NOMO-1 treated with dmso at 0.1 percent for 144 hours (cell line): ENCODE data around the gene CAMTA1.
"Not testable (repeated sequence)": the region's sequence is repeated elsewhere in the genome, so short reads cannot be mapped to it uniquely, and the experiment has no call there.

Experiments used
- DNase-seq: peaks from one replicate; lab custom pipeline; 2025; ENCODE audit not compliant: unreplicated experiment; lab: John Stamatoyannopoulos, UW

The CAMTA1 gene

DNA sequence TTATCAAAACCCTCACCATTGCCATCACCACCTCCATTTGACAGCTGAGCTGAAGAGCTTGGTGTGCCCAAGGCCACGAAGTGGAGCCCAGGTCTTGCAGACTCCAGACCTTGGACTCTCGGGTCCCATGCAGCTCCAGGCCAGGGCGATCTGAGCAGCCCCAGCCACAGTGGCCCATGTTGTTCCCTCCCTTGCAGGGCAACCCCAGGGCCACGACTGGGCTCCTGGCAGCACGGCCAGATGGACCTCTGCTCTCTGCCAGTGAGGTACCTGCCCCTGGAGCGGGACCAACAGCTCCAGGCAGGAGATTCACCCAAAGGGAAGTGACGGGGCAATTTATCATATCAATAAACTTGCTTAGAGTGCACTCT is 803.2 kb downstream of the CAMTA1 start:
- no peak for DNase-seq

DNA sequence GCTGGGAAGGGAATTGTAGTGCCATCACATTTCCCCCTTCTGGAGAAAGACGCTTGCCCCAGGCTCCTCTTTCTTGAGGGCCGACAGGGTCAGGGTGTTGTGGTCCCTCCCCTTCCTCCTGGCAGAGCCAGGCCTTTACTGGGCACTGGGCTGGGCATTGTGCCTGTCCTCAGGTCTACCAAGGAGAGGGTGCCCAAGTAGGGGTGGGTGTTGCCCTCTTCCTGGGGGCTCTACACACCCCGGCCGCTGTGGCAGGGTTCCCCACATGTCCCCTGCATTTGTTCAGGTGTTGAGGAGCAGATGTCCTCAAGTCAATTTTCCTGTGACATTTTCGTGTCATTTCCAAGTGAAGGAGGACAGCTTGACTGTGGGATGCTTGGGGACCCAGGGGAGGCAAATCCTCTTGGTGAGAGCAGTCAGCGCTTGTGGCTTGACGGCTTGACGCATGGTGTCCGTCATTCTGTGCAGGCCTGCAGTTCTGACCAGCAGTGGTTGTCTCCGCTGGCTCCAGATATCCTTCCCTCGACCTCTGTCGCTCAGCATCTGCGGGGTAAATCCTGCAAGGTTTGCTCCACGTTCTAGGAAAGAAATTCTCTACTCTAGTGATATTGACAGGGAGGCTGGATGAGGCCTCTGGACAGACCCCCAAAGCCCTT is 804.0 kb downstream of the CAMTA1 start:
- no peak for DNase-seq

- DNase-seq, result no peak
These were observed 804.6 kb downstream of the CAMTA1 start for GRCh38 chr1:7589774-7590425.

DNA sequence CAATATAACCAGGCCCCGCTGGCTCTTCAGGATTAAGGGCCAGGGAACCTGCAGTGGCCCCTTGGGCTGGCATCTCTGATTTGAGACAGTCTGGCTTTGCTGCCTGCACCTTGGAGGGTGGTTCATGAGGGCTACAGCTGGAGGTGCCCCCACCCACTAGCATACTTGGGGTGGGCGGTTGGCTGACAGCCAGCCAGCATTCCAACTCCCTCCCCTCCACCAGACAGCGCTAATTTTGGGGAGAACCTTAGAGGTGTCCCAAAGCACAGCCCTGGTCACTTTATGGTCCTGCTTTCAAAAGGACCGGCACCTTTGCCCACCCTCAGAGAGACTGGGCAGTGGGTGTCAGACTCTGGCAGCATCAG is 805.2 kb downstream of the CAMTA1 start:
- no peak for DNase-seq

DNA sequence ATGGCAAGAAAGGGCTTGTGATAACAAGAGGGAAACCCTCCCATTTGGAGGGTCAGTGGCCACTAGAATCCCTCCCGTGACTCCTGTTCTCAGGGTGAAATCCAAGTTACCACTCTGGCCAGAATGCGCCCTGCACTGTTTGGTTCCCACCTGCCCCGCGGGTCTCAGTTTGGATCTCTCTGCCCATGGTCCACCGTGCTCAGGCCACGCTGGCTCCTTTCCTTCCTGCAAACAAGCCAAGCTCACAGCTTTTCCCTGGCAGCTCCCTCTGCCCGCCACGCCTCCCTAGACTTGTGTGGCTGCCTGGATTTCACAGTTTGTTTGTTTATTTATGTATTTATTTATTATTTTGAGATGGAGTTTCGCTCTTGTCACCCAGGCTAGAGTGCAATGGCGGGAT is 806.3 kb downstream of the CAMTA1 start:
- no peak for DNase-seq

GRCh38 chr1:7592120-7592798 is 807.0 kb downstream of the CAMTA1 start:
- no peak for DNase-seq

GRCh38 chr1:7594002-7594713 is 808.9 kb downstream of the CAMTA1 start:
- DNase-seq, result no peak

DNA sequence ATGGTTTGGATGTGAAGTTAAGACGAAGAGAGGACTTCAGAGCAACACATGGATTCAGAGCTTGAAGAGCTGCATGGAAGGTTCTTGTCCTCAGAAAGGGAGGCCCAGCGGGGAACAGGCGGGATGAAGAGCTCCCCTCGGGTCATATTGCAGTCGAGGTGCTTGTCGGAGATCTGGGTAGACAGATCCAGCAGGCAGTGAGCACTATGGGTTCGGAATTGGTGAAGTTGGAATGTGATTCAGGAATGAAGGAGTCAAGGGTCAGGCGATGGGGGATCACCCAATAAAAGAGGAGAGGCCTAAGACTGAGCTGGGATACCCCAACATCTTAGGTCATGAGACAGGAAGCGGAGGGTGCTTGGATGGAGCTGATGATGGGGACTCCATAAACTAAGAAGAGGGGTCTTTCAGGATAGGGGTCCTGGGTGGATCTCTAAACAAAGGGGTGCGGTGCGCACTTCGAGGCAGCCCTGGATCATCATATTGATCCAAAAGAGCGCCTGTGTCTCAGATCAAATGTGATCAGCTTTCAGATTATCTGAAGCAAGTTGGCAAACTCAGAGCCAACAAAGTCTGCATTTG is 809.6 kb downstream of the CAMTA1 start:
- DNase-seq, result no peak

DNA sequence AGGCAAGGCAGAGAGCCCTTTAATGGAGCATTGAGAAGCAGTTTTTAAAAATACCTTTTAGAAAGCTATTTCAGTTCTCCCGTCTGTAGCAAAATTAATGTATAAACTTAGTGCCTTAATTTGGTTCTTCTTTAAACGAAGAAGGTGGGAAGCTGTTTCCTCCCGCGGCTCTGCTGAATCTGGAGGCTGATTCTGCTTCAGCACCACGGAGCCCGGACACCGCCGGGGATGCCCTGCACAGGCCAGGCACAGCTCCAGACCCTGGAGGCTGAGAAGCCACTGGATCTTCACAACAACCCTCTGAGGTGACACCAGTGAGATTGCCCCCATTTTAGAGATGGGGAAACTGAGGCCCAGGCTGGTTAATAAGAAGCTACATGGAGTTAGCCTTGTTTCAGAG is 810.1 kb downstream of the CAMTA1 start:
- DNase-seq, result no peak

- DNase-seq, result no peak
These were observed 811.1 kb downstream of the CAMTA1 start for GRCh38 chr1:7596126-7596965.

DNA sequence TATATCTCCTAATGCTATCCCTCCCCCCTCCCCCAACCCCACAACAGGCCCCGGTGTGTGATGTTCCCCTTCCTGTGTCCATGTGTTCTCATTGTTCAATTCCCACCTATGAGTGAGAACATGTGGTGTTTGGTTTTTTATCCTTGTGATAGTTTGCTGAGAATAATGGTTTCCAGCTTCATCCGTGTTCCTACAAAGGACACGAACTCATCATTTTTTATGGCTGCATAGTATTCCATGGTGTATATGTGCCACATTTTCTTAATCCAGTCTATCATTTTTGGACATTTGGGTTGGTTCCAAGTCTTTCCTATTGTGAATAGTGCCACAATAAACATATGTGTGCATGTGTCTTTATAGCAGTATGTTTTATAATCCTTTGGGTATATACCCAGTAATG is 812.8 kb downstream of the CAMTA1 start:
- not testable (repeated sequence) for DNase-seq

DNA sequence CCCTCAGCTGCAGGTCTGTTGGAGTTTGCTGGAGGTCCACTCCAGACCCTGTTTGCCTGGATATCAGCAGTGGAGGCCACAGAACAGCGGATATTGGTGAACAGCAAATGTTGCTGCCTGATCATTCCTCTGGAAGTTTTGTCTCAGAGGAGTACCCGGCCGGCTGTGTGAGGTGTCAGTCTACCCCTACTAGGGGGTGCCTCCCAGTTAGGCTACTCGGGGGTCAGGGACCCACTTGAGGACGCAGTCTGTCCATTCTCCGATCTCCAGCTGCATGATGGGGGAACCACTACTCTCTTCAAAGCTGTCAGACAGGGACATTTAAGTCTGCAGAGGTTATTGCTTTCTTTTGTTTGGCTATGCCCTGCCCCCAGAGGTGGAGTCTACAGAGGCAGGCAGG is 819.7 kb downstream of the CAMTA1 start:
- not testable (repeated sequence) for DNase-seq

- DNase-seq, result no peak
These were observed 820.8 kb downstream of the CAMTA1 start for GRCh38 chr1:7606096-7606495.

DNA sequence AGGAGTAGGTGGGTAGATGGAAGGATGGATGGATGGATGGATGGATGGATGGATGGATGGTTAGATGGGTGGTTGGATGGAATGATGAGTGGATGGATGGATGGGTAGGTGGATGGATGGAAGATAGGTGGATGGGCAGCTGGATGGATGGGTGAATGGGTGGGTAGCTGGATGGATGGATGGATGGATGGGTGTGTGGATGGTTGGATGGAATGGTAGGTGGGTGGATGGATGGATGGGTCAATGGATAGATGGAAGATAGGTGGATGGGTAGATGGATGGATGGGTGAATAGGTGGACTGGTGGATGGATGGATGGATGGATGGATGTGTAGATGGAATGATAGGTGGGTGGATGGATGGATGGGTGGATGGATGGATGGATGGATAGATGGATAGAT is 821.8 kb downstream of the CAMTA1 start:
- DNase-seq, result no peak

- no peak for DNase-seq
These were observed 823.5 kb downstream of the CAMTA1 start for GRCh38 chr1:7608628-7609305.

GRCh38 chr1:7609311-7609994 is 824.2 kb downstream of the CAMTA1 start:
- DNase-seq, result no peak

DNA sequence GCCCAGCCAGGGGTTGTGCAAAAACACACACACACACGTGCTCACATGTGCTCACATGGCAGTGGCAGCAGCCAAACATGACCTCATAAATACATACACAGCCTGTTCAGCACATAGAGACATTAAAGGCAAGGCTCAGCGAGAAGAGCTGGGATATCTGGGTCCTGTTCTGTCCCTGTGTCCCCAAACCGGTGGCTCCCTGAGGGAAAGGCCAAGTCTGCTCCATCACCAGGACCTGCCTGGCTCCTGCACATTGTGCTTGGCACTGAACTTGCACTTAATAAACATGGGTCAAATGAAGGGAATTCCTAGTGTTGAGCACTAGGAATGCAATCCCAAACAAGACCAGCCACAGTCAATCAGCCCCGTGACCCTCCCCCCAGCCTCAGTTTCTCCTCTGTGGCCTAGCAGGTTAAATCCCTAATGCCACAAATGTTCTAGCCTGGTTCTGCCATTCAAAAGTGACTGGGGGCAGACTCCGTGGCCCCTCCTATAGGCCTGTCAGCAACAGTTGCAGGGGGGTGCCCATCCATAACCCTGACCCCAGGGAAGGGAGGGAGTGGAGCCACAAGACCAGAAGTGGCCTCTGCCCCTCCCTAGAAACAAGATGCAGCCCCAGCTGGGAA is 825.0 kb downstream of the CAMTA1 start:
- DNase-seq, result no peak

- no peak for DNase-seq
These were observed 825.7 kb downstream of the CAMTA1 start for GRCh38 chr1:7610936-7611335.

GRCh38 chr1:7611421-7612010 is 826.3 kb downstream of the CAMTA1 start:
- no peak for DNase-seq
